NCI-H82 treated with DMSO at 0.1 percent for 48 hours (cell line): ENCODE results near the gene DDAH1.
A peak's percentile ranks its signal among the peaks of the same experiment; 100 is the strongest.
"Not testable (repeated sequence)": the region's sequence is repeated elsewhere in the genome, so short reads cannot be mapped to it uniquely, and the experiment has no call there.

Experiments used
- DNase-seq: peaks from one replicate; lab custom pipeline; 2025; ENCODE audit not compliant: unreplicated experiment; lab: John Stamatoyannopoulos, UW

DDAH1 gene

GRCh38 chr1:85361606-85362296 lies 103.2 kb downstream of the DDAH1 start:
- DNase-seq, result no peak

GRCh38 chr1:85360730-85361493 lies 104.0 kb downstream of the DDAH1 start:
- DNase-seq, result no peak

- DNase-seq, result no peak
Observed at GRCh38 chr1:85359874-85360721, 104.9 kb downstream of the DDAH1 start.

- DNase-seq, result no peak
Observed at GRCh38 chr1:85358702-85359438, 106.1 kb downstream of the DDAH1 start.

GRCh38 chr1:85357817-85358216 lies 107.1 kb downstream of the DDAH1 start:
- DNase-seq, result no peak

GRCh38 chr1:85356130-85356529 lies 108.8 kb downstream of the DDAH1 start:
- no peak for DNase-seq

GRCh38 chr1:85352055-85352454 lies 112.9 kb downstream of the DDAH1 start:
- no peak for DNase-seq

GRCh38 chr1:85351202-85351828 lies 113.6 kb downstream of the DDAH1 start:
- DNase-seq, result no peak

GRCh38 chr1:85349224-85349623 lies 115.7 kb downstream of the DDAH1 start:
- no peak for DNase-seq

GRCh38 chr1:85347908-85348307 lies 117.1 kb downstream of the DDAH1 start:
- DNase-seq, result no peak

- not testable (repeated sequence) for DNase-seq
Observed at GRCh38 chr1:85347275-85347674, 117.7 kb downstream of the DDAH1 start.

GRCh38 chr1:85344256-85344694 lies 120.7 kb downstream of the DDAH1 start:
- DNase-seq, result no peak

- no peak for DNase-seq
Observed at GRCh38 chr1:85343612-85344255, 121.2 kb downstream of the DDAH1 start.

- DNase-seq, result no peak
Observed at GRCh38 chr1:85343213-85343611, 121.7 kb downstream of the DDAH1 start.

- DNase-seq, result no peak
Observed at GRCh38 chr1:85342207-85342606, 122.8 kb downstream of the DDAH1 start.

GRCh38 chr1:85340427-85340826 lies 124.5 kb downstream of the DDAH1 start:
- peak; percentile 58 for DNase-seq

GRCh38 chr1:85339656-85340399 lies 125.1 kb downstream of the DDAH1 start:
- no peak for DNase-seq

- DNase-seq, result no peak
Observed at GRCh38 chr1:85339089-85339488, 125.9 kb downstream of the DDAH1 start.

- no peak for DNase-seq
Observed at GRCh38 chr1:85334962-85335361, 130.0 kb downstream of the DDAH1 start.
